ENCODE data around the gene MRPL36.

The MRPL36 gene

GRCh38 chr5:1836891-1837880, 37.5 kb upstream of the MRPL36 start:
- no peak for DNase-seq
- H3K9me3 ChIP-seq, result no peaks in the 10 kb centered on the region
- no peak for TF ChIP-seq CTCF (IDR thresholded peaks at IDR 0.05; ENCODE audit: low read depth, low read length)
- peaks cover 81% of the 10 kb centered on the region for H3K27me3 ChIP-seq
- H3K4me3 ChIP-seq (ENCODE audit: low read depth, low read length), result no peak overlapping the region
- no peaks in the 10 kb centered on the region for H3K4me1 ChIP-seq
- no peaks in the 10 kb centered on the region for H3K36me3 ChIP-seq

GRCh38 chr5:1836176-1836890, 36.7 kb upstream of the MRPL36 start:
- Histone ChIP-seq H3K4me1 (no peaks in the 10 kb centered on the region), H3K27me3 (peaks cover 76% of the 10 kb centered on the region), H3K9me3 (no peaks in the 10 kb centered on the region), H3K36me3 (no peaks in the 10 kb centered on the region), H3K4me3 (ENCODE audit: low read depth, low read length) (no peak overlapping the region)
- DNase-seq, result no peak
- TF ChIP-seq CTCF (IDR thresholded peaks at IDR 0.05; ENCODE audit: low read depth, low read length), result no peak

- no peaks in the 10 kb centered on the region for H3K4me1 ChIP-seq
- no peak for DNase-seq
- peaks cover 66% of the 10 kb centered on the region for H3K27me3 ChIP-seq
- H3K36me3 ChIP-seq, result no peaks in the 10 kb centered on the region
- H3K9me3 ChIP-seq, result no peaks in the 10 kb centered on the region
- H3K4me3 ChIP-seq (ENCODE audit: low read depth, low read length), result no peak overlapping the region
- no peak for TF ChIP-seq CTCF (IDR thresholded peaks at IDR 0.05; ENCODE audit: low read depth, low read length)
Observed at GRCh38 chr5:1835431-1835830, 35.8 kb upstream of the MRPL36 start.

- Histone ChIP-seq H3K4me1 (no peaks in the 10 kb centered on the region), H3K36me3 (no peaks in the 10 kb centered on the region), H3K4me3 (ENCODE audit: low read depth, low read length) (no peak overlapping the region), H3K9me3 (no peaks in the 10 kb centered on the region), H3K27me3 (peaks cover 61% of the 10 kb centered on the region)
- DNase-seq, result no peak
- TF ChIP-seq CTCF (IDR thresholded peaks at IDR 0.05; ENCODE audit: low read depth, low read length), result no peak
Observed at GRCh38 chr5:1834721-1835429, 35.2 kb upstream of the MRPL36 start.

- DNase-seq, result no peak
- H3K27me3 ChIP-seq, result peaks cover 53% of the 10 kb centered on the region
- TF ChIP-seq CTCF (IDR thresholded peaks at IDR 0.05; ENCODE audit: low read depth, low read length), result no peak
Observed at GRCh38 chr5:1834022-1834551, 34.5 kb upstream of the MRPL36 start.

More at GRCh38 chr5:1834022-1834551, 34.5 kb upstream of the MRPL36 start:
- H3K36me3 ChIP-seq, result no peaks in the 10 kb centered on the region
- H3K4me1 ChIP-seq, result no peaks in the 10 kb centered on the region
- H3K4me3 ChIP-seq (ENCODE audit: low read depth, low read length), result no peak overlapping the region
- no peaks in the 10 kb centered on the region for H3K9me3 ChIP-seq
